Measurements from ENCODE around the gene MINPP1.

MINPP1 gene

DNA sequence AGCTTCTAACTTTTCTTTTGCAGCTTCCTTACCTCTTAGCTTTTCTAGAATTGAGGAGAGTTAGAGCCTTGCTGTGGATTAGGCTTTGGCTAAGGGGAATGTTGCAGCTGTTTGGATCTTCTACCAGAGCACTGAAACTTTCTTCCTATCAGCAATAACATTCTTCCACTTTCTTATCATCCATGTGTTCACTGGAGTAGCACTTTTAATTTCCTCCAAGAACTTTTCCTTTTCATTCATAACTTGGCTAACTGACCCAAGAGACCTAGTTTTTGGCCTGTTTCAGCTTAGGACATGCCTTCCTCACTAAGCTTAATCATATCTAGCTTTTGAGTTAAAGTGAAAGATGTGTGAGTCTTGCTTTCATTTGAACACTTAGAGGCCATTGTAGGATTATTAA is 19.6 kb downstream of the MINPP1 start:
- DNase-seq: no peak

GRCh38 chr10:87531908-87532622 is 27.4 kb downstream of the MINPP1 start:
- no peak for DNase-seq

DNA sequence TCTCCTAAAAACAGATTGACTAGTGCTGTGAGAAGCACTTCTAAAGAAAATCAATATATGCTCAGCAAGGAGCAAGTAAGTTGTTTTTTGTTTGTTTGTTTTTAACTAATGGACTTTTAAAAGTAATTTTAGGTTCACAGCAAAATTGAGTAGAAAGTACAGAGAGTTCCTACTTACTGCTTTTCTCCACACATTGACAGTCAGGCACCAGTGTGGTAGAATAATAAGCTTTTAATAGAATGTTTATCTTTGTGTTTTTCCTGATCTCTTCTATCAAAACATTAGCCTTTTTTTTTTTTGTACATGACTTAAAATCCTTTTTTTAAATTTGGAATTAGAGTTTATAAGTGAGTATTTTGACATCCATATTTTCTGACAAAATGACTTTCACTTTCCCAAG is 28.0 kb downstream of the MINPP1 start:
- DNase-seq: no peak

GRCh38 chr10:87534173-87534858 is 29.6 kb downstream of the MINPP1 start:
- no peak for DNase-seq

GRCh38 chr10:87538092-87539015 is 33.7 kb downstream of the MINPP1 start:
- DNase-seq: no peak

- no peak for DNase-seq
Observed at GRCh38 chr10:87541114-87541513, 36.4 kb downstream of the MINPP1 start.

GRCh38 chr10:87544721-87545120 is 40.0 kb downstream of the MINPP1 start:
- no peak for DNase-seq

- no peak for DNase-seq
Observed at GRCh38 chr10:87545783-87546182, 41.1 kb downstream of the MINPP1 start.

DNA sequence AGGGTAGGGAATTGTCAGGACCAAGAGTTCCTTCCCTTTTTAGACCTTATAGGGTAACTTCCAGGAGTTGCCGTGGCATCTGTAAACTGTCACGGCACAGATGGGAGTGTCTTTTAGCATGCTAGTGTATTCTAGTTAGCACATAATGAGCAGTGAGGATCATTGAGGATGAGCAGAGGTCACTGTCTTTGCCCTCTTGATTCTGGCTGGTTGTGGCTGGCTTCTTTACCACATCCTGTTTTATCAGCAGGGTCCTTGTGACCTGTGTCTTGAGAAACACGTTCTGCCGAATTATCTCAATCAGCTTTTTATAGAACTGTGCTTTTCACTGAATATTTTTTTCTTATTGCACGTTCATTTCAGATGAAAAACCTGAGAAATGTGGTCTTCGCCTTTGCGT is 41.5 kb downstream of the MINPP1 start:
- DNase-seq: no peak

DNA sequence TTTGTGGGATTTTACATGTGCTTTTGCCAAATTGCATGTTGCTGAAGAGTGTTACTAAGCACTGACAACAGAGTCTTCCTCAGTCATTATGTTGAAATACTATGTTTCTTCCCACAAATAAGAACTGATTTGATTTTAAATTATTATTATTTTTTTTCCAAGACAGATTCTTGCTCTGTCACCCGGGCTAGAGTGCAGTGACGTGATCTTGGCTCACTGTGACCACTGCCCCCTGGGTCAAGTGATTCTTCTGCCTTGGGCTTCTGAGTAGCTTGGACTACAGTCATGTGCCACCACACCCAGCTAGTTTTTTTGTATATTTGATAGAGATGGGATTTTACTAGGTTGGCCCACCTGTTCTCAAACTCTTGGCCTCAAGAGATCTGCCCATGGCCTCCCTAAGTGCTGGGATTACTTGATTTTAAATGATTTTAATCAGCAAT is 42.3 kb downstream of the MINPP1 start:
- no peak for DNase-seq

GRCh38 chr10:87547734-87548311 is 43.1 kb downstream of the MINPP1 start:
- no peak for DNase-seq

- no peak for DNase-seq
Observed at GRCh38 chr10:87550741-87551140, 46.0 kb downstream of the MINPP1 start.

- DNase-seq: no peak
Observed at GRCh38 chr10:87551326-87551725, 46.6 kb downstream of the MINPP1 start.

DNA sequence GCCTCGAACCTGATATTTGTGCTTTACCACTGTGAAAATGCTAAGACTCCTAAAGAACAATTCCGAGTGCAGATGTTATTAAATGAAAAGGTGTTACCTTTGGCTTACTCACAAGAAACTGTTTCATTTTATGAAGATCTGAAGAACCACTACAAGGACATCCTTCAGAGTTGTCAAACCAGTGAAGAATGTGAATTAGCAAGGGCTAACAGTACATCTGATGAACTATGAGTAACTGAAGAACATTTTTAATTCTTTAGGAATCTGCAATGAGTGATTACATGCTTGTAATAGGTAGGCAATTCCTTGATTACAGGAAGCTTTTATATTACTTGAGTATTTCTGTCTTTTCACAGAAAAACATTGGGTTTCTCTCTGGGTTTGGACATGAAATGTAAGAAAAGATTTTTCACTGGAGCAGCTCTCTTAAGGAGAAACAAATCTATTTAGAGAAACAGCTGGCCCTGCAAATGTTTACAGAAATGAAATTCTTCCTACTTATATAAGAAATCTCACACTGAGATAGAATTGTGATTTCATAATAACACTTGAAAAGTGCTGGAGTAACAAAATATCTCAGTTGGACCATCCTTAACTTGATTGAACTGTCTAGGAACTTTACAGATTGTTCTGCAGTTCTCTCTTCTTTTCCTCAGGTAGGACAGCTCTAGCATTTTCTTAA is 47.7 kb downstream of the MINPP1 start:
- DNase-seq: no peak

DNA sequence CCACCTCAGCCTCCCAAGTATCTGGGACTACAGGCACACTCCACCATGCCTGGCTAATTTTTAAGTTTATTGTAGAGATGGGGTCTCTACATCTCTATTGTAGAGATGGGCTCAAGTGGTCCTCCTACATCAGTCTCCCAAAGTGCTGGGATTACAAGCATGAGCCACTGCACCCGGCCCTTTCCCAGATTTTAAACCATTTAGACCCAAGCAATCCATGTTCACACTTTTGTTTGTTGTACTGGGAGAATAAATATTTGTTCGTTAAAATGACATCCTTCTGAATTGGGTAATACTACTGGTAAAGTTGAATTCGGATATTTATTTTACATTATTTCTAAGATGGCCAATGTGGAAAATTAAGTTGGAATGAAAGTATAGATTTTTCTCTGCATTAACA is 52.7 kb downstream of the MINPP1 start:
- DNase-seq: no peak

- no peak for DNase-seq
Observed at GRCh38 chr10:87558333-87558732, 53.6 kb downstream of the MINPP1 start.

GRCh38 chr10:87559392-87559791 is 54.7 kb downstream of the MINPP1 start:
- no peak for DNase-seq

DNA sequence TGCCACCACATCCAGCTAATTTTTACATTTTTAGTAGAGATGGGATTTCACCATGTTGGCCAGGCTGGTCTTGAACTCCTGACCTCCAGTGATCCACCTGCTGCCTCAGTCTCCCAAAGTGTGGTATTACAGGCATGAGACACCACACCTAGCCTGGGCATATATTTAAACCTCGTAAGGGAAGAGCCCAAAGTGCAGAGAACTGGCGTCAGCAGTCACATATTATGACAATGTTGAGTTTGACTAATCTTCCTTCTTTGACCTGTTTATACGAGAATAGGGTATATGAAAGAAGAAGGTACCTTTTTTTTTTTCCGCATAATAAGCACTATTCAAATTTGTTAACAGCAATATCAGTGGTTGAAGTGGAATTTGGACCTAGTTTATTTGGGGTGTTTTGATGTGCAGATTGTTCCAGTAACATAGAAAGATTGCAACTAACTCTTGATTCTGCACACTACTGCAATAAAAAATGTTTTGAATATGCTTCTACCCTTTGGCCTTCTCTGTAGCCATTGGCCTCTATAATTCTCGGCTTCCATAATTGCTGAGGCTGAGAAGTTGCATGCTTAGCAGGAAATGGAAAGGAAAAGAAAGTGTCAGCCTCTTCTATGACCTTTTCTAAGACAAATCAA is 55.9 kb downstream of the MINPP1 start:
- DNase-seq: no peak

DNA sequence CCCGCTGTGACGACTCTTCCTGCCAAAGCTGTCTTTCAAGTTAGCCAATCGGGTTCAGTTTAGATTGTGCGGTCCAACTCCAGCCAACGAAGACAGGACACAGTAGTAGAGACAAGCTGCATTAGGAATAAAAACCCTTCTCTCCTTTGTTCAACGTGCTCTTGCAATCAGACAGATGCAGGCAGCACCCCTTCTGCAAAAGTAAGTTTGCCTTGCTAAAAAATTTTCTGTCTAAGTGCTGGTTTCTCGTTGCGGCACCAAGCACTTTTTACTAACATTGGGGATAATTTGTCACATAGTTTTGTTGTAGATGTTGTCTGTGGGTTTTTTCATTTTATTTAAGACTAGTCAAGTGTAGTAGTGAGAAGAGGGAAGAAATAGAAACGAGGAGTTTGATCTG is 58.1 kb downstream of the MINPP1 start:
- no peak for DNase-seq

DNA sequence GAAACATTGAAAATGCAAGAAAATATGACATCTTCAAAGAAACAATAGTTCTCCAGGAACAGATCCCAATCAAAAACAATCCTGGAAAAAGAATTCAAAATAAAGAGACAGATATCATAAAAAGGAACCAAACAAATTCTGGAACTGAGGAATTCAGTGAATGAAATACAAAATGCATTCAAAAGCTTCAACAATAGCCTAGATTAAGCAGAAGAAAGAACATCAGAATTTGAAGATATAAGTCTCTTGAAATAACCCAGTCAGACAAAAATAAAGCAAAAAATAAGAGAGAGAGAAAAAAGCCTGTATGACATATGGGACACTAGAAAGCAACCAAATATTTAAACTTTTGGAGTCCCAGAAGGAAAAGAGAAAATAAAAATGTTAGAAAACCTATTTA is 60.3 kb downstream of the MINPP1 start:
- no peak for DNase-seq

GRCh38 chr10:87575851-87576250 is 71.2 kb downstream of the MINPP1 start:
- no peak for DNase-seq
